PC-9 (cell line): ENCODE measurements around the gene CASKIN1.

Experiments used
- EZH2 ChIP-seq: fragments of 200-600 bp; sonication (generic); IDR thresholded peaks from 2 replicates; pipeline ENCODE4 v1.8.0; 2017; ENCODE audit warnings: antibody characterized with exemption, low read depth
- TF ChIP-seq, protein P1 (sequence below): fragments of 200-600 bp; sonication (generic); conservative IDR thresholded peaks from 2 replicates; pipeline ENCODE4 v1.6.1; 2017; ENCODE audit warnings: mixed run types, antibody characterized with exemption, mild to moderate bottlenecking, moderate library complexity

GRCh38 chr16:2181952-2182351 is 14.5 kb downstream of the CASKIN1 start:
- TF ChIP-seq, protein P1, sequence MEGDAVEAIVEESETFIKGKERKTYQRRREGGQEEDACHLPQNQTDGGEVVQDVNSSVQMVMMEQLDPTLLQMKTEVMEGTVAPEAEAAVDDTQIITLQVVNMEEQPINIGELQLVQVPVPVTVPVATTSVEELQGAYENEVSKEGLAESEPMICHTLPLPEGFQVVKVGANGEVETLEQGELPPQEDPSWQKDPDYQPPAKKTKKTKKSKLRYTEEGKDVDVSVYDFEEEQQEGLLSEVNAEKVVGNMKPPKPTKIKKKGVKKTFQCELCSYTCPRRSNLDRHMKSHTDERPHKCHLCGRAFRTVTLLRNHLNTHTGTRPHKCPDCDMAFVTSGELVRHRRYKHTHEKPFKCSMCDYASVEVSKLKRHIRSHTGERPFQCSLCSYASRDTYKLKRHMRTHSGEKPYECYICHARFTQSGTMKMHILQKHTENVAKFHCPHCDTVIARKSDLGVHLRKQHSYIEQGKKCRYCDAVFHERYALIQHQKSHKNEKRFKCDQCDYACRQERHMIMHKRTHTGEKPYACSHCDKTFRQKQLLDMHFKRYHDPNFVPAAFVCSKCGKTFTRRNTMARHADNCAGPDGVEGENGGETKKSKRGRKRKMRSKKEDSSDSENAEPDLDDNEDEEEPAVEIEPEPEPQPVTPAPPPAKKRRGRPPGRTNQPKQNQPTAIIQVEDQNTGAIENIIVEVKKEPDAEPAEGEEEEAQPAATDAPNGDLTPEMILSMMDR: no peak
- TF ChIP-seq EZH2: no peak
